Measurements from ENCODE around the gene FGF6.
"Not testable (repeated sequence)": the region's sequence is repeated elsewhere in the genome, so short reads cannot be mapped to it uniquely, and the experiment has no call there.

FGF6 gene

GRCh38 chr12:4412056-4412455 is 33.6 kb downstream of the FGF6 start:
- no peak overlapping the region for H3K4me3 ChIP-seq (replicated peaks; ENCODE audit: low read depth, low read length)
- no peak for DNase-seq (ENCODE audit: extremely low read depth, low read depth)
- TF ChIP-seq CTCF (IDR thresholded peaks at IDR 0.05; ENCODE audit: low read depth, low read length, missing control alignments) = no peak

DNA sequence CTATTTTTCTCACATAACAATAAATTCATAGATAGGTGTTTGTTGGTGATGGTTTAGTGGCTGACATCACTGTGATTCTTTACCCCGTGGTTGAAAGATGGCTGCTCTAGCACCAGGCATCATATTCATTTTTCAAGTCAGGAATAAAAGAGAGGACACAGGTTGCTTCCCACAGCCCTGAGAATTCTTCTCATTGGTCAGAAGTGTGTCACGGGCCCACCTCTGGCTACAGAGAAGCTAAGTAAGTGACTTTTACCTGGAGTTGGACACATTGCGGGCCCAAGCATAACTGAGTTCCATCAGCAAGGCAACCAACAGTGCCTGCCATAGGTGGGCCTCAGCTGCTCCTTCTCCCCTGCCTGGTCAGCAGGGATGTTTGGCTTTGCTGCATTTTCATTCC is 38.5 kb downstream of the FGF6 start:
- no peak overlapping the region for H3K4me3 ChIP-seq (replicated peaks; ENCODE audit: low read depth, low read length)
- TF ChIP-seq CTCF (IDR thresholded peaks at IDR 0.05; ENCODE audit: low read depth, low read length, missing control alignments) = no peak

GRCh38 chr12:4404877-4405637 is 40.6 kb downstream of the FGF6 start:
- H3K4me3 ChIP-seq (replicated peaks; ENCODE audit: low read depth, low read length); DNase-seq (ENCODE audit: extremely low read depth, low read depth): not testable (repeated sequence)

More for the DNA sequence above, 38.5 kb downstream of the FGF6 start:
- DNase-seq (ENCODE audit: extremely low read depth, low read depth) = no peak

GRCh38 chr12:4402996-4403395 is 42.6 kb downstream of the FGF6 start:
- TF ChIP-seq CTCF (IDR thresholded peaks at IDR 0.05; ENCODE audit: low read depth, low read length, missing control alignments) = no peak
- H3K4me3 ChIP-seq (replicated peaks; ENCODE audit: low read depth, low read length) = no peak overlapping the region
- DNase-seq (ENCODE audit: extremely low read depth, low read depth) = no peak

GRCh38 chr12:4401117-4401516 is 44.5 kb downstream of the FGF6 start:
- TF ChIP-seq CTCF (IDR thresholded peaks at IDR 0.05; ENCODE audit: low read depth, low read length, missing control alignments) = no peak
- no peak for DNase-seq (ENCODE audit: extremely low read depth, low read depth)
- no peak overlapping the region for H3K4me3 ChIP-seq (replicated peaks; ENCODE audit: low read depth, low read length)

DNA sequence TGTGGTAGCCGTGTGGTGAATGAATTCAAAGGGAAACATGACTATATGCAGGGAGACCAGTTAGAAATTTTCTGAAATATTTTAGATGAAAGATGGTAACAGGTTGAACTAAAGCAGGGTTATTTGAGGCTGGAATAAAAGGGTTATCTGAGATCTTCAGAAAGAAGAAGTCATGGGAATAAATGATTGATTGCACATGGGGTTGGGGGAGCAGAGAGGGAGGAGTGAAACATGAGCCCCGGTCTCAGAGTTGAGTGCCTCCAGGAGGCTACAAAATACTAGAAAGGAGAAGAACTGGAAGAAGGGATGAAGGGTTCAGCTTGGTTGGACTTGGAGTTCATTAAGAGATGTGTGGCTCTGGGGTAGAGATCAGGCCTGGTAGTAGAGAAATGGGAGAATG is 49.8 kb downstream of the FGF6 start:
- TF ChIP-seq CTCF (IDR thresholded peaks at IDR 0.05; ENCODE audit: low read depth, low read length, missing control alignments) = no peak
- DNase-seq (ENCODE audit: extremely low read depth, low read depth) = no peak
- no peak overlapping the region for H3K4me3 ChIP-seq (replicated peaks; ENCODE audit: low read depth, low read length)

DNA sequence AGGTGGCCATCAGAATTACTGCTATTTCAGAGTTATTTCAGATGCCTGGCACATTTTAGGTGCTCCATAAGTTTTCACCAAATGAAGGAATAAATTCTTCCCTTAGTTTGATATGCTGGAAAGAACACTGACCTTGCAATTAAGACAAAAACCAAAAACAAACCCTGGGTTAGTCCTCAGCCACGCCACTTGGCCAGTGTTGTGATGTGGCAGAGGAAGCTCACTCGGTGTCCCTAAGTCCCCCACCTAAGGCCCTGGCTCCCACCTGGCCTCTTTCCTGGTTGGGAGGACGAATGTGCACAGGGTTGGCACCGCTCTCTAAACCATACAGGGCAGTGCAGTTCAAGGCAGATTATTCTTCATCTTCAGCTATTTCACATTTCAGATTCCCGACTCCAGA is 52.4 kb downstream of the FGF6 start:
- no peak overlapping the region for H3K4me3 ChIP-seq (replicated peaks; ENCODE audit: low read depth, low read length)
- TF ChIP-seq CTCF (IDR thresholded peaks at IDR 0.05; ENCODE audit: low read depth, low read length, missing control alignments) = no peak
- no peak for DNase-seq (ENCODE audit: extremely low read depth, low read depth)

All from HFF-Myc (cell line).